Cardiac muscle cell (in vitro differentiated cells and primary cell): Measurements from ENCODE around the gene ZNF148. TPM values are rescaled to one million over a fixed set of nuclear protein-coding genes. Genes with fewer than 3 reads are reported as not detected.

Source experiments
- DNase-seq, 2 donors: peaks; one replicate each; pipeline versions ENCODE4 v3.0.0 to v3.0.0-alpha.2; 2010 to 2017; ENCODE audit warnings: low read depth in 1 of 2, low spot score in 1 of 2
- H3K27ac ChIP-seq: fragments of 200-600 bp; sonication (generic); 2 replicates; pipeline ENCODE4 v1.5.1; 2016
- H3K27me3 ChIP-seq: fragments of 200-600 bp; sonication (generic); 2 replicates; pipeline ENCODE4 v1.6.0; 2016; ENCODE audit warnings: control low read depth
- H3K36me3 ChIP-seq: fragments of 200-600 bp; sonication (generic); 2 replicates; pipeline ENCODE4 v1.5.1; 2016; ENCODE audit warnings: control low read depth
- H3K4me1 ChIP-seq: fragments of 200-600 bp; sonication (generic); 2 replicates; pipeline ENCODE4 v1.8.1; 2017; ENCODE audit warnings: low read depth, mild to moderate bottlenecking, mixed run types
- H3K4me3 ChIP-seq: fragments of 200-600 bp; sonication (generic); 2 replicates; pipeline ENCODE4 v1.5.1; 2016; ENCODE audit warnings: mild to moderate bottlenecking
- H3K9me3 ChIP-seq: fragments of 200-600 bp; sonication (generic); 2 replicates; pipeline ENCODE4 v1.5.1; 2017; ENCODE audit warnings: low read depth, mild to moderate bottlenecking, control low read depth
- polyA plus RNA-seq: library from polyadenylated mRNA; unstranded; fragments of >200 nt; fragmentation: Nextera tagmentation; extraction: Ambion mirVana; gene quantifications from 2 replicates; pipeline ENCODE4 v1.2.1, GENCODE V29; 2016
- total RNA-seq: library from RNA; depleted of rRNA; stranded (reverse); fragments of >200 nt; gene quantifications from 2 replicates; pipeline ENCODE4 v1.2.3, GENCODE V29; 2016
- TF ChIP-seq, protein P1 (sequence below): IDR thresholded peaks from 2 replicates; pipeline ENCODE4 v1.5.1; 2012; ENCODE audit warnings: low read depth, mild to moderate bottlenecking, low read length

Gene ZNF148
- total and polyA plus RNA-seq, 2 experiments from 2014 or later = 26.1 to 29.4 TPM

- Histone ChIP-seq H3K4me3 (peak overlapping the region; percentile 91), H3K27me3 (no peaks in the 10 kb centered on the region), H3K36me3 (no peaks in the 10 kb centered on the region), H3K9me3 (no peaks in the 10 kb centered on the region), H3K27ac (peak overlapping the region; percentile 97), H3K4me1 (peaks cover 5% of the 10 kb centered on the region)
- no peak for DNase-seq
- TF ChIP-seq, protein P1, sequence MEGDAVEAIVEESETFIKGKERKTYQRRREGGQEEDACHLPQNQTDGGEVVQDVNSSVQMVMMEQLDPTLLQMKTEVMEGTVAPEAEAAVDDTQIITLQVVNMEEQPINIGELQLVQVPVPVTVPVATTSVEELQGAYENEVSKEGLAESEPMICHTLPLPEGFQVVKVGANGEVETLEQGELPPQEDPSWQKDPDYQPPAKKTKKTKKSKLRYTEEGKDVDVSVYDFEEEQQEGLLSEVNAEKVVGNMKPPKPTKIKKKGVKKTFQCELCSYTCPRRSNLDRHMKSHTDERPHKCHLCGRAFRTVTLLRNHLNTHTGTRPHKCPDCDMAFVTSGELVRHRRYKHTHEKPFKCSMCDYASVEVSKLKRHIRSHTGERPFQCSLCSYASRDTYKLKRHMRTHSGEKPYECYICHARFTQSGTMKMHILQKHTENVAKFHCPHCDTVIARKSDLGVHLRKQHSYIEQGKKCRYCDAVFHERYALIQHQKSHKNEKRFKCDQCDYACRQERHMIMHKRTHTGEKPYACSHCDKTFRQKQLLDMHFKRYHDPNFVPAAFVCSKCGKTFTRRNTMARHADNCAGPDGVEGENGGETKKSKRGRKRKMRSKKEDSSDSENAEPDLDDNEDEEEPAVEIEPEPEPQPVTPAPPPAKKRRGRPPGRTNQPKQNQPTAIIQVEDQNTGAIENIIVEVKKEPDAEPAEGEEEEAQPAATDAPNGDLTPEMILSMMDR = no peak
Measured at GRCh38 chr3:125375950-125376679, 990 bp upstream of the ZNF148 start.

DNA sequence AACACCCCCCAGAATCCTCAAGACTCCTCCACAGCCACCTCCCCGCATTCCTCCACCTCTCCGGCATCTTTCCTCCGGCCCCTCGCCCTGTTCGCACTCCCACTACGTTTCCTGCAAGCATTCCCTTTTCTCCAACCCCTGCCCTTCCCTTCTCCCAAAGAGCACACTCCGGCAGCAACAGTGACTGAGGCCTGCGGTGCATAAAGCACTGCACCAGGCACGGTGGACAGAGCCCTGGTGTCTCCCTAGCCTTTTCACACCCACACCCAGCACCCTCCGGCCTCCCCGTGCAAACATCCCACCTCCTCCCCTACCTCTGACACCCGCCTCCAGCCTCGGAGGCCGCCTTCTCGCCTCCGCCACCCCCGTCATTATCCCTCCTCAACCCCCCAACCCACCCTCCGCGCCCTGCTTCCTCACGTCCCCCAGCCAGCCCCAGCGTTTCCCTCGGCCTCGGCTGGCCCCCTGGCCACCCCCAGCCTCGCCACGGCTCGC, 577 bp downstream of the ZNF148 start:
- Histone ChIP-seq H3K27me3 (no peaks in the 10 kb centered on the region), H3K9me3 (no peaks in the 10 kb centered on the region), H3K27ac (peak overlapping the region; percentile 97), H3K4me3 (peak overlapping the region; percentile 91), H3K36me3 (no peaks in the 10 kb centered on the region), H3K4me1 (peaks cover 5% of the 10 kb centered on the region)
- TF ChIP-seq, protein P1 = no peak
- peak; percentile 62 to 69 for DNase-seq

- Histone ChIP-seq H3K9me3 (no peaks in the 10 kb centered on the region), H3K4me1 (peaks cover 19% of the 10 kb centered on the region), H3K4me3 (no peak overlapping the region), H3K36me3 (no peaks in the 10 kb centered on the region), H3K27me3 (no peaks in the 10 kb centered on the region), H3K27ac (peak overlapping the region; percentile 87)
- peak in 1 of 2 donors; percentile 30 for DNase-seq
- TF ChIP-seq, protein P1 = no peak
Measured at GRCh38 chr3:125367403-125368230, 7.5 kb downstream of the ZNF148 start.

- Histone ChIP-seq H3K27ac (no peak overlapping the region), H3K27me3 (no peaks in the 10 kb centered on the region), H3K36me3 (no peaks in the 10 kb centered on the region), H3K9me3 (no peaks in the 10 kb centered on the region), H3K4me3 (no peak overlapping the region), H3K4me1 (peaks cover 19% of the 10 kb centered on the region)
- no peak for DNase-seq
- TF ChIP-seq, protein P1 = no peak
Measured at GRCh38 chr3:125366132-125366531, 9.0 kb downstream of the ZNF148 start.

DNA sequence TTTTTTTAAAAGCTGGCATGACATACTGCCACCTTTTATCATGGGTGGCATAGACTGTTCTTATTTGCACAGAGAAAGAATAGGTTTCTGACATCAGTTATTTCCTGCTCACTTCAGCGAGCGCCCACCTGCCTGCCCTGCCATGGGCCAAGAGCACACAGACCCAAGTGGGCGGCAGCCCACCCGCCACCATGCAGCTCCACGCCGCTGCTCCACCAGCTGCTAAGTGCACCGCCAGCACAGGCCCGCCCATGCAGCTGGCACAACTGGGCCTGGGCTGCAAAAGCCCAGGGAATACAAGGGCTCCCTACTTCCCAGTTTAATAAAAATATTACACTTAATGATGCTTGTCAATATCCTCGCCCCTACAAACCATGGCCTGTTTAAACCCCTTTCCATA, 15.4 kb downstream of the ZNF148 start:
- no peaks in the 10 kb centered on the region for H3K27me3 ChIP-seq
- H3K36me3 ChIP-seq = no peaks in the 10 kb centered on the region
- H3K4me3 ChIP-seq = no peak overlapping the region
- no peaks in the 10 kb centered on the region for H3K9me3 ChIP-seq
- H3K27ac ChIP-seq = no peak overlapping the region
- TF ChIP-seq, protein P1 = no peak
- no peak for DNase-seq
- peaks cover 9% of the 10 kb centered on the region for H3K4me1 ChIP-seq
